Endodermal cell (in vitro differentiated cells): ENCODE measurements around the gene MIB2. TPM values are rescaled to one million over a fixed set of nuclear protein-coding genes. Genes with fewer than 3 reads are reported as not detected.

ENCODE experiments used
- DNase-seq: peaks from one replicate; pipeline ENCODE4 v3.0.0-alpha.2; 2017
- H3K27ac ChIP-seq: 2 replicates; pipeline ENCODE4 v1.5.1; 2013; ENCODE audit warnings: mild to moderate bottlenecking, low read depth, low read length, moderate library complexity
- H3K27me3 ChIP-seq: 2 replicates; pipeline ENCODE4 v1.6.1; 2013; ENCODE audit warnings: mild to moderate bottlenecking, low read length, moderate library complexity; ENCODE audit not compliant: insufficient read depth, control insufficient read depth, poor library complexity, severe bottlenecking
- H3K36me3 ChIP-seq: 2 replicates; pipeline ENCODE4 v1.7.0; 2013; ENCODE audit warnings: mild to moderate bottlenecking, low read length, moderate library complexity; ENCODE audit not compliant: control insufficient read depth, insufficient read depth
- H3K4me1 ChIP-seq: one replicate; pipeline ENCODE4 v1.7.0; 2013; ENCODE audit warnings: low read length; ENCODE audit not compliant: control insufficient read depth, insufficient read depth
- H3K4me3 ChIP-seq: 2 replicates; pipeline ENCODE4 v1.5.1; 2013; ENCODE audit warnings: mild to moderate bottlenecking, low read length, moderate library complexity
- H3K9ac ChIP-seq: 2 replicates; pipeline ENCODE4 v1.6.1; 2013; ENCODE audit warnings: mild to moderate bottlenecking, low read length, moderate library complexity; ENCODE audit not compliant: poor library complexity, severe bottlenecking; ENCODE audit errors: extremely low read depth
- H3K9me3 ChIP-seq: 2 replicates; pipeline ENCODE4 v1.6.1; 2013; ENCODE audit warnings: mild to moderate bottlenecking, low read length, moderate library complexity; ENCODE audit not compliant: control insufficient read depth
- H3K27ac Mint-ChIP-seq: 2 replicates; pipeline ENCODE4 v1.8.0; 2020; ENCODE audit warnings: mixed read lengths
- H3K27me3 Mint-ChIP-seq: 2 replicates; pipeline ENCODE4 v1.8.0; 2021; ENCODE audit warnings: mild to moderate bottlenecking, mixed read lengths; ENCODE audit not compliant: insufficient read depth
- H3K36me3 Mint-ChIP-seq: 2 replicates; pipeline ENCODE4 v1.8.0; 2020; ENCODE audit warnings: low read depth, mixed read lengths
- H3K4me1 Mint-ChIP-seq: 2 replicates; pipeline ENCODE4 v1.8.0; 2020; ENCODE audit warnings: mixed read lengths
- H3K4me3 Mint-ChIP-seq: 2 replicates; pipeline ENCODE4 v1.8.0; 2020; ENCODE audit warnings: mild to moderate bottlenecking, moderate library complexity, mixed read lengths
- H3K9me3 Mint-ChIP-seq: 2 replicates; pipeline ENCODE4 v1.8.0; 2020; ENCODE audit warnings: mild to moderate bottlenecking, mixed read lengths
- CTCF ChIP-seq: fragments of 200-600 bp; sonication (generic); conservative IDR thresholded peaks from 2 replicates; pipeline ENCODE4 v1.5.0; 2021; ENCODE audit warnings: antibody characterized with exemption, mild to moderate bottlenecking
- WGBS, 2 experiments: methylation state at CpG; one replicate each; pipeline versions ENCODE4 v1.1.5 to v1.1.7; 2013; ENCODE audit warnings: missing lambda C conversion rate in 2 of 2, mixed read lengths in 1 of 2; ENCODE audit not compliant: insufficient coverage in 1 of 2, insufficient read length in 1 of 2; 5-methylcytosine and 5-hydroxymethylcytosine counted together
- total RNA-seq, 2 donors: library from RNA; stranded (reverse); fragmentation: NEBNext Ultra II Directional in 1 of 2; extraction: Animal tissue kit (Norgen Biotek cat#: 25700) in 1 of 2; gene quantifications; 2 replicates in 1 of 2; 3 replicates in 1 of 2; pipeline ENCODE4 v1.2.1, GENCODE V29; 2021

The MIB2 gene
- total RNA-seq, 2 donors from 2014 or later = 77.4 to 97.9 TPM

- Histone ChIP-seq H3K9ac (no peak overlapping the region), H3K36me3 (peaks cover 30% of the 10 kb centered on the region), H3K9me3 (no peaks in the 10 kb centered on the region), H3K27me3 (no peaks in the 10 kb centered on the region), H3K27ac (no peak overlapping the region), H3K4me3 (no peak overlapping the region), H3K4me1 (no peaks in the 10 kb centered on the region)
- Mint-ChIP-seq H3K4me1 (no peaks in the 10 kb centered on the region), H3K27ac (no peak overlapping the region), H3K27me3 (no peaks in the 10 kb centered on the region), H3K4me3 (no peak overlapping the region), H3K36me3 (peaks cover 32% of the 10 kb centered on the region), H3K9me3 (no peaks in the 10 kb centered on the region)
- 92 to 93% methylated on average over 16 to 27 of the region's 27 CpGs for WGBS, 2 experiments
- TF ChIP-seq CTCF = no peak
- DNase-seq = no peak
These were observed 49.9 kb downstream of the MIB2 start for GRCh38 chr1:1664941-1665814.

GRCh38 chr1:1665815-1666251 is 50.5 kb downstream of the MIB2 start:
- Histone ChIP-seq H3K9me3 (no peaks in the 10 kb centered on the region), H3K27me3 (no peaks in the 10 kb centered on the region), H3K36me3 (peaks cover 30% of the 10 kb centered on the region), H3K4me3 (no peak overlapping the region), H3K27ac (no peak overlapping the region), H3K9ac (no peak overlapping the region), H3K4me1 (no peaks in the 10 kb centered on the region)
- no peaks in the 10 kb centered on the region for H3K4me1 Mint-ChIP-seq
- WGBS, 2 experiments = 96% methylated on average over 21 to 25 of the region's 25 CpGs
- H3K36me3 Mint-ChIP-seq = peaks cover 36% of the 10 kb centered on the region
- H3K9me3 Mint-ChIP-seq = no peaks in the 10 kb centered on the region
- H3K27ac Mint-ChIP-seq = peak overlapping the region; percentile 61
- H3K27me3 Mint-ChIP-seq = no peaks in the 10 kb centered on the region
- TF ChIP-seq CTCF = peak; percentile 79
- peak; percentile 90 for DNase-seq
- no peak overlapping the region for H3K4me3 Mint-ChIP-seq

DNA sequence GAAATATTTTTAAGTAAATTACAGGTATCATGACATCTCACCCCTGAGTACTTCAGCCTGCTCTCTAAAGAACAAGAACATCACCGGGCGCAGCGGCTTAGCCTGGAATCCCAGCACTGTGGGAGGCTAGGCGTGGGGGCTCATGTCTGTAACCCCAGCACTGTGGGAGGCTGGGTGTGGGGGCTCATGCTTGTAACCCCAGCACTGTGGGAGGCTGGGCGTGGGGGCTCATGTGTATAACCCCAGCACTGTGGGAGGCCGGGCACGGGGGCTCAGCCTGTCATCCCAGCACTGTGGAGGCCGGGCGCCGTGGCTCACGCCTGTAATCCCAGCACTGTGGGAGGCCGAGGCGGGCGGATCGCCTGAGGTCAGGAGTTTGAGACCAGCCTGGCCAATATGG is 51.2 kb downstream of the MIB2 start:
- WGBS, 2 experiments = 94 to 99% methylated on average over 10 to 15 of the region's 15 CpGs
- Mint-ChIP-seq H3K27ac (no peak overlapping the region), H3K4me1 (no peaks in the 10 kb centered on the region), H3K9me3 (no peaks in the 10 kb centered on the region), H3K4me3 (no peak overlapping the region), H3K27me3 (no peaks in the 10 kb centered on the region), H3K36me3 (peaks cover 43% of the 10 kb centered on the region)
- Histone ChIP-seq H3K4me1 (no peaks in the 10 kb centered on the region), H3K27ac (no peak overlapping the region), H3K9me3 (no peaks in the 10 kb centered on the region), H3K27me3 (no peaks in the 10 kb centered on the region), H3K4me3 (no peak overlapping the region), H3K9ac (no peak overlapping the region), H3K36me3 (peaks cover 36% of the 10 kb centered on the region)
- TF ChIP-seq CTCF = no peak
- no peak for DNase-seq
